Adrenal gland (tissue), 12 donors: ENCODE measurements around the gene MARK2. TPM values are rescaled to one million over a fixed set of nuclear protein-coding genes. Genes with fewer than 3 reads are reported as not detected.

Source experiments
- DNase-seq, 7 donors: peaks; one replicate each; pipeline ENCODE4 v3.0.0-alpha.2; 2019 to 2020
- H3K27ac ChIP-seq, 5 donors: fragments of 200-600 bp; sonication (generic) in 4 of 5; 1 replicate in 3 of 5; 2 replicates in 2 of 5; pipeline versions ENCODE4 v1.5.1 to v1.8.0; 2016 to 2020; ENCODE audit warnings: mild to moderate bottlenecking in 1 of 5
- H3K27me3 ChIP-seq: fragments of 200-600 bp; 2 replicates; pipeline ENCODE4 v1.8.0; 2021
- H3K36me3 ChIP-seq, 2 donors: fragments of 200-600 bp; replicated peaks in 1 of 2; 1 replicate in 1 of 2; 2 replicates in 1 of 2; pipeline versions ENCODE4 v1.5.1 to v1.8.0; 2018 to 2022
- H3K4me1 ChIP-seq, 2 donors: fragments of 200-600 bp; replicated peaks in 1 of 2; 1 replicate in 1 of 2; 2 replicates in 1 of 2; pipeline versions ENCODE4 v1.5.1 to v1.8.0; 2018 to 2021
- H3K4me3 ChIP-seq, 4 donors: fragments of 200-600 bp; sonication (generic) in 3 of 4; one replicate each; pipeline ENCODE4 v1.5.1; 2016 to 2018
- H3K9me3 ChIP-seq, 3 donors: fragments of 200-600 bp; sonication (generic) in 1 of 3; replicated peaks in 1 of 3; 1 replicate in 2 of 3; 2 replicates in 1 of 3; pipeline versions ENCODE4 v1.5.1 to v1.8.0; 2016 to 2021
- CTCF ChIP-seq, 6 experiments: fragments of 450-650 bp in 4 of 6; fragments of 200-600 bp in 2 of 6; sonication (generic) in 1 of 6; IDR thresholded peaks; 1 replicate in 5 of 6; 2 replicates in 1 of 6; pipeline versions ENCODE4 v1.5.1 to v1.8.0; 2016 to 2021; ENCODE audit warnings: antibody characterized with exemption in 6 of 6, mild to moderate bottlenecking in 2 of 6, moderate library complexity in 1 of 6
- POLR2A ChIP-seq, 2 donors: fragments of 450-650 bp; IDR thresholded peaks; one replicate each; pipeline ENCODE4 v1.6.1; 2017; ENCODE audit warnings: antibody characterized with exemption in 2 of 2, mild to moderate bottlenecking in 2 of 2, moderate library complexity in 1 of 2
- WGBS, 4 donors: extraction: QIAGEN DNeasy Blood & Tissue Kit in 2 of 4; methylation state at CpG; one replicate each; pipeline versions ENCODE4 v1.1.5 to v1.1.7; 2013 to 2017; 5-methylcytosine and 5-hydroxymethylcytosine counted together
- intact Hi-C, 2 donors: fragments of 100-400 bp; cut with DNase I; formaldehyde crosslinking; loops; one replicate each; pipeline versions ENCODE4 v1.14.1 to v1.15.0; 2022 to 2023
- polyA plus RNA-seq, 3 donors: library from polyadenylated mRNA; stranded (reverse); fragments of 200-250 nt in 2 of 3; fragments of 350-450 nt in 1 of 3; fragmentation: Illumina TruSeq in 1 of 3; extraction: RNeasy Lipid Tissue Mini Kit (QIAGEN cat#74804) in 1 of 3; gene quantifications; one replicate each; pipeline ENCODE4 v1.2.3, GENCODE V29; 2013 to 2014
- total RNA-seq, 9 donors: library from RNA; depleted of rRNA in 4 of 9; stranded (reverse); fragments of >200 nt in 4 of 9; fragments of 120-200 nt in 1 of 9; fragmentation: NEBNext Ultra II Directional in 1 of 9; extraction: Animal tissue kit (Norgen Biotek cat#: 25700) in 1 of 9; gene quantifications; one replicate each; pipeline versions ENCODE4 v1.1.0 to v1.2.4, GENCODE V29; 2013 to 2023
- donor health status: healthy with polysubstance abuse.
- donor health status: Bipolar disorder and iron deficiency.
- donor health status: DM: yes; HTN: yes; CAD: no.
- donor health status: DM: no; HTN: no; CAD: no.
- donor health status: DM: no; HTN: no; CAD: no.
- donor health status: DM: yes; HTN: yes; CAD: no.

The MARK2 gene
- total and polyA plus RNA-seq, 12 donors = 7.3 to 39.7 (median 31.6) TPM

GRCh38 chr11:63905179-63905578, 66.3 kb downstream of the MARK2 start:
- Histone ChIP-seq H3K4me1 (peaks cover 0 to 8% of the 10 kb centered on the region in 2 donors), H3K27ac (no peak overlapping the region), H3K27me3 (no peaks in the 10 kb centered on the region), H3K4me3 (no peak overlapping the region), H3K36me3 (peaks cover 0 to 77% of the 10 kb centered on the region in 2 donors), H3K9me3 (no peaks in the 10 kb centered on the region)
- intact Hi-C loops = no loop called here
- DNase-seq = no peak
- 61 to 90% (median 81%) methylated on average over 3 to 6 of the region's 6 CpGs for WGBS, 4 donors
- TF ChIP-seq POLR2A (IDR thresholded peaks at IDR 0.05) (no peak), CTCF (IDR thresholded peaks at IDR 0.05) (no peak)

- Histone ChIP-seq H3K27ac (no peak overlapping the region), H3K4me1 (peaks cover 0 to 10% of the 10 kb centered on the region in 2 donors), H3K27me3 (no peaks in the 10 kb centered on the region), H3K4me3 (no peak overlapping the region), H3K36me3 (peaks cover 0 to 68% of the 10 kb centered on the region in 2 donors), H3K9me3 (no peaks in the 10 kb centered on the region)
- TF ChIP-seq POLR2A (IDR thresholded peaks at IDR 0.05) = no peak
- no peak for TF ChIP-seq CTCF (IDR thresholded peaks at IDR 0.05)
- DNase-seq = no peak
- 86 to 95% (median 93%) methylated on average over 3 to 4 of the region's 4 CpGs for WGBS, 4 donors
- intact Hi-C loops = no loop called here
Observed at GRCh38 chr11:63906087-63906486, 67.2 kb downstream of the MARK2 start.

- Histone ChIP-seq H3K9me3 (no peaks in the 10 kb centered on the region), H3K36me3 (peaks cover 0 to 65% of the 10 kb centered on the region in 2 donors), H3K27ac (no peak overlapping the region), H3K27me3 (no peaks in the 10 kb centered on the region), H3K4me3 (no peak overlapping the region), H3K4me1 (peaks cover 0 to 12% of the 10 kb centered on the region in 2 donors)
- peak in 1 of 7 donors; percentile 29 for DNase-seq
- TF ChIP-seq CTCF (IDR thresholded peaks at IDR 0.05) (peak in 1 of 6 experiments; percentile 31), POLR2A (IDR thresholded peaks at IDR 0.05) (no peak)
- intact Hi-C loops = no loop called here
- 84 to 95% (median 90%) methylated on average over 5 to 7 of the region's 7 CpGs for WGBS, 4 donors
Observed at GRCh38 chr11:63906585-63906984, 67.7 kb downstream of the MARK2 start.

GRCh38 chr11:63907063-63907462, 68.2 kb downstream of the MARK2 start:
- WGBS, 4 donors = 61 to 73% (median 71%) methylated on average over 6 of the region's 6 CpGs
- no peak for DNase-seq
- H3K4me3 ChIP-seq = no peak overlapping the region
- intact Hi-C loops = no loop called here
- H3K27me3 ChIP-seq = no peaks in the 10 kb centered on the region
- TF ChIP-seq POLR2A (IDR thresholded peaks at IDR 0.05) = no peak
- no peak for TF ChIP-seq CTCF (IDR thresholded peaks at IDR 0.05)
- H3K36me3 ChIP-seq = peaks cover 0 to 60% of the 10 kb centered on the region in 2 donors
- H3K27ac ChIP-seq = no peak overlapping the region
- H3K4me1 ChIP-seq = peaks cover 0 to 12% of the 10 kb centered on the region in 2 donors
- H3K9me3 ChIP-seq = no peaks in the 10 kb centered on the region
